Heart left ventricle (tissue), 13 donors: ENCODE data around the gene DOCK3.

ENCODE experiments used
- POLR2A ChIP-seq, 2 donors: fragments of 450-650 bp; IDR thresholded peaks; one replicate each; pipeline ENCODE4 v1.6.1; 2017; ENCODE audit warnings: antibody characterized with exemption in 2 of 2, mild to moderate bottlenecking in 2 of 2, moderate library complexity in 2 of 2
- TF ChIP-seq, protein P1 (sequence below), 12 donors: fragments of 200-600 bp; sonication (generic) in 4 of 12; IDR thresholded peaks; one replicate each; pipeline versions ENCODE4 v1.5.0 to v1.8.0; 2018 to 2022; ENCODE audit warnings: antibody characterized with exemption in 12 of 12, mild to moderate bottlenecking in 5 of 12
- donor health status: ischemic (EF 13 %, LVEDD 7.1; RV severe dilation, severe dysfunction).
- donor health status: DM: no; HTN: yes; CAD: no.
- donor health status: DM: no; HTN: no; CAD: no.
- donor health status: ischemic (EF 25% LVEDD 6.9; RV normal size, moderate dysfunction).
- donor health status: ischemic (EF 25% LVEDD 5.7; RV mildly dilated, moderate dysfunction).
- donor health status: ischemic (EF 35%, LVEDD 5.7; RV mildly dilated, moderate dysfunction).
- donor health status: nonischemic (EF 11% LVEDD 7.7; RV severe dilation, severe dysfunction).
- donor health status: DM: yes; HTN: yes; CAD: no.
- donor health status: PGD.
- donor health status: ischemic (EF 29% LVEDD 5.4; RV normal size, mild dysfunction).
- donor health status: nonischemic (EF 23%, LVEDD 6.1; RV moderate dilation, normal function).

- TF ChIP-seq POLR2A (IDR thresholded peaks at IDR 0.05): no peak
- TF ChIP-seq, protein P1, sequence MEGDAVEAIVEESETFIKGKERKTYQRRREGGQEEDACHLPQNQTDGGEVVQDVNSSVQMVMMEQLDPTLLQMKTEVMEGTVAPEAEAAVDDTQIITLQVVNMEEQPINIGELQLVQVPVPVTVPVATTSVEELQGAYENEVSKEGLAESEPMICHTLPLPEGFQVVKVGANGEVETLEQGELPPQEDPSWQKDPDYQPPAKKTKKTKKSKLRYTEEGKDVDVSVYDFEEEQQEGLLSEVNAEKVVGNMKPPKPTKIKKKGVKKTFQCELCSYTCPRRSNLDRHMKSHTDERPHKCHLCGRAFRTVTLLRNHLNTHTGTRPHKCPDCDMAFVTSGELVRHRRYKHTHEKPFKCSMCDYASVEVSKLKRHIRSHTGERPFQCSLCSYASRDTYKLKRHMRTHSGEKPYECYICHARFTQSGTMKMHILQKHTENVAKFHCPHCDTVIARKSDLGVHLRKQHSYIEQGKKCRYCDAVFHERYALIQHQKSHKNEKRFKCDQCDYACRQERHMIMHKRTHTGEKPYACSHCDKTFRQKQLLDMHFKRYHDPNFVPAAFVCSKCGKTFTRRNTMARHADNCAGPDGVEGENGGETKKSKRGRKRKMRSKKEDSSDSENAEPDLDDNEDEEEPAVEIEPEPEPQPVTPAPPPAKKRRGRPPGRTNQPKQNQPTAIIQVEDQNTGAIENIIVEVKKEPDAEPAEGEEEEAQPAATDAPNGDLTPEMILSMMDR (IDR thresholded peaks at IDR 0.05): no peak
Observed at GRCh38 chr3:50630877-50631276, 43.9 kb upstream of the DOCK3 start.
